MM.1S (cell line): Measurements from ENCODE around the gene C15orf40.

Experiments
- DNase-seq: peaks from one replicate; pipeline ENCODE4 v3.0.0-alpha.2; 2015
- H2AFZ ChIP-seq: fragments of 300-600 bp; sonication (generic); 2 replicates; pipeline ENCODE4 v1.6.0; 2016; ENCODE audit warnings: antibody characterized with exemption, low read length
- H3F3A ChIP-seq: fragments of 300-600 bp; sonication (generic); 2 replicates; pipeline ENCODE4 v1.6.1; 2016; ENCODE audit warnings: mild to moderate bottlenecking, antibody characterized with exemption, low read length, moderate library complexity, mixed read lengths; ENCODE audit not compliant: insufficient read depth
- H3K27ac ChIP-seq: fragments of 300-600 bp; sonication (generic); 2 replicates; pipeline ENCODE4 v1.5.1; 2016; ENCODE audit warnings: mild to moderate bottlenecking, low read length
- H3K27me3 ChIP-seq: fragments of 300-600 bp; sonication (generic); replicated peaks from 2 replicates; pipeline ENCODE4 v1.6.0; 2016; ENCODE audit warnings: low read length; ENCODE audit not compliant: insufficient read depth
- H3K36me3 ChIP-seq: fragments of 300-600 bp; sonication (generic); replicated peaks from 2 replicates; pipeline ENCODE4 v1.6.1; 2016; ENCODE audit warnings: mild to moderate bottlenecking, low read length, mixed read lengths; ENCODE audit not compliant: insufficient read depth
- H3K4me1 ChIP-seq: fragments of 300-600 bp; sonication (generic); 2 replicates; pipeline ENCODE4 v1.6.1; 2016; ENCODE audit warnings: low read length, mixed read lengths
- H3K4me2 ChIP-seq: fragments of 300-600 bp; sonication (generic); 2 replicates; pipeline ENCODE4 v1.6.0; 2016; ENCODE audit warnings: low read depth, low read length
- H3K4me3 ChIP-seq: fragments of 300-600 bp; sonication (generic); 2 replicates; pipeline ENCODE4 v1.5.1; 2016; ENCODE audit warnings: low read length, mixed read lengths
- H3K79me2 ChIP-seq: fragments of 300-600 bp; sonication (generic); 2 replicates; pipeline ENCODE4 v1.6.1; 2016; ENCODE audit warnings: mixed run types, low read length, mixed read lengths
- H3K9ac ChIP-seq: fragments of 300-600 bp; sonication (generic); 2 replicates; pipeline ENCODE4 v1.6.1; 2016; ENCODE audit warnings: low read length, mixed read lengths
- H3K9me2 ChIP-seq: fragments of 300-600 bp; sonication (generic); replicated peaks from 2 replicates; pipeline ENCODE4 v1.6.1; 2016; ENCODE audit warnings: mild to moderate bottlenecking, low read length, mixed read lengths; ENCODE audit not compliant: insufficient read depth
- H3K9me3 ChIP-seq: fragments of 300-600 bp; sonication (generic); replicated peaks from 2 replicates; pipeline ENCODE4 v1.6.1; 2016; ENCODE audit warnings: mild to moderate bottlenecking, low read length, mixed read lengths; ENCODE audit not compliant: insufficient read depth
- H4K20me1 ChIP-seq: fragments of 300-600 bp; sonication (generic); 2 replicates; pipeline ENCODE4 v1.6.1; 2016; ENCODE audit warnings: mild to moderate bottlenecking, low read length, moderate library complexity, mixed read lengths; ENCODE audit not compliant: insufficient read depth
- EZH2 ChIP-seq: fragments of 300-600 bp; sonication (generic); optimal IDR thresholded peaks from 2 replicates; pipeline ENCODE3; 2017; ENCODE audit warnings: low read depth, mild to moderate bottlenecking, antibody characterized with exemption, low read length, mixed read lengths
- EZH2phosphoT487 ChIP-seq: fragments of 300-600 bp; sonication (generic); IDR thresholded peaks from 2 replicates; pipeline ENCODE4 v1.6.1; 2018; ENCODE audit warnings: antibody characterized with exemption, low read length
- TF ChIP-seq, protein P1 (sequence below): fragments of 300-600 bp; sonication (generic); IDR thresholded peaks from 2 replicates; pipeline ENCODE4 v1.5.1; 2016; ENCODE audit warnings: antibody characterized with exemption, low read length, mixed read lengths

The C15orf40 gene

DNA sequence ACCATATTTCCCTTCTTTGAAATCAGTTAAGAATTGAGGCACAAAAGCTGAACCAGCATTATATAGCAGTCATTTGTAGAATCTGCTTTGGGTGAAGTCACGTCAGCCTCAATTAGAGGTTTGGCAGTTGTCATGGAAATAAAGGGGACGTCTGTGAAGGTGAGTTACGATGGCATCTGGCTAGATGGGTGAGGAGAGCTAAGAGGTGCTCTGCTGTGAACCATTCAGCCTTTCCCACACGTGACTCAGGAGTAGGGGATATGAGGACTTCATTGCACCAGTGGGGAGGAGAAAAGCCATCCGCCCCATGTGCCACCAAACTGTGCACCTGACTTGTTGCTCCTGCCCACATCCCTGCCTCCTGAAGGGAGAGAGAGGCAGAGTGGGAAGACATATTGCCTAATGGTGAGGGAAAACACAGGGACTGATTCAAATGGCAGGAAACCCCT lies 2.8 kb upstream of the C15orf40 start:
- Histone ChIP-seq H3K9ac (no peak overlapping the region), H2AFZ (no peak overlapping the region), H3K4me2 (no peak overlapping the region), H3F3A (peaks cover 11% of the 10 kb centered on the region; the same call in 1 of the 2 replicates), H3K27me3 (no peaks in the 10 kb centered on the region), H3K9me2 (no peaks in the 10 kb centered on the region), H4K20me1 (no peaks in the 10 kb centered on the region), H3K27ac (no peak overlapping the region), H3K79me2 (peaks cover 15% of the 10 kb centered on the region), H3K36me3 (peaks cover 3% of the 10 kb centered on the region; the same call in 1 of the 2 replicates), H3K9me3 (no peaks in the 10 kb centered on the region), H3K4me3 (no peak overlapping the region), H3K4me1 (peaks cover 14% of the 10 kb centered on the region; the same call in 1 of the 2 replicates)
- TF ChIP-seq, protein P1, sequence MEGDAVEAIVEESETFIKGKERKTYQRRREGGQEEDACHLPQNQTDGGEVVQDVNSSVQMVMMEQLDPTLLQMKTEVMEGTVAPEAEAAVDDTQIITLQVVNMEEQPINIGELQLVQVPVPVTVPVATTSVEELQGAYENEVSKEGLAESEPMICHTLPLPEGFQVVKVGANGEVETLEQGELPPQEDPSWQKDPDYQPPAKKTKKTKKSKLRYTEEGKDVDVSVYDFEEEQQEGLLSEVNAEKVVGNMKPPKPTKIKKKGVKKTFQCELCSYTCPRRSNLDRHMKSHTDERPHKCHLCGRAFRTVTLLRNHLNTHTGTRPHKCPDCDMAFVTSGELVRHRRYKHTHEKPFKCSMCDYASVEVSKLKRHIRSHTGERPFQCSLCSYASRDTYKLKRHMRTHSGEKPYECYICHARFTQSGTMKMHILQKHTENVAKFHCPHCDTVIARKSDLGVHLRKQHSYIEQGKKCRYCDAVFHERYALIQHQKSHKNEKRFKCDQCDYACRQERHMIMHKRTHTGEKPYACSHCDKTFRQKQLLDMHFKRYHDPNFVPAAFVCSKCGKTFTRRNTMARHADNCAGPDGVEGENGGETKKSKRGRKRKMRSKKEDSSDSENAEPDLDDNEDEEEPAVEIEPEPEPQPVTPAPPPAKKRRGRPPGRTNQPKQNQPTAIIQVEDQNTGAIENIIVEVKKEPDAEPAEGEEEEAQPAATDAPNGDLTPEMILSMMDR = no peak
- no peak for TF ChIP-seq EZH2phosphoT487
- TF ChIP-seq EZH2 = no peak
- no peak for DNase-seq

DNA sequence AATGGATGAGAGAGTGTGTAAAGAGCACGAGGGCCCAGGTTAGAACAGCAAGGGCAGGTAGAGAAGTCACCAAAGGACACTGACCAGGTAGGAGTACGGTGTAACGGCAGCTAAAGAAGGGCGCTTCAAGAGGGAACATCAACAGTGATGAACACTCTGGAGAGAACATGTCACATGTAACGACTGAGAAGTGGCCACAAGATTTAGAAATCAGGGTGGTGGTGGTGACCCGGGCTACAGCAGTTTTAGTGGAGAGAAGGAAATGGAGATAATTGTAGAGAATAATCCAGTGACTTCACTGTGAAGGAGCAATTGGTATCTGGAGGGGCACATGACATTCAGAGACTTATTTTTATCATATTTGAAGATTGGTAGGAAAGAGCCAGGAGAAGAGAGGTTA lies 1.2 kb upstream of the C15orf40 start:
- no peak overlapping the region for H2AFZ ChIP-seq
- no peak overlapping the region for H3K9ac ChIP-seq
- 0 out of 2 replicates have a peak, but pooled peaks cover 4% of the 10 kb centered on the region for H3K36me3 ChIP-seq
- TF ChIP-seq, protein P1 = no peak
- TF ChIP-seq EZH2 (no peak), EZH2phosphoT487 (no peak)
- no peaks in the 10 kb centered on the region for H3K9me3 ChIP-seq
- peaks cover 11% of the 10 kb centered on the region; the same call in 1 of the 2 replicates for H3F3A ChIP-seq
- H3K4me2 ChIP-seq = no peak overlapping the region; the same call in 1 of the 2 replicates
- H3K27me3 ChIP-seq = no peaks in the 10 kb centered on the region
- DNase-seq = no peak
- H3K27ac ChIP-seq = no peak overlapping the region
- no peaks in the 10 kb centered on the region for H3K9me2 ChIP-seq
- H3K4me3 ChIP-seq = no peak overlapping the region
- H3K4me1 ChIP-seq = peaks cover 14% of the 10 kb centered on the region; the same call in 1 of the 2 replicates
- H4K20me1 ChIP-seq = no peaks in the 10 kb centered on the region
- H3K79me2 ChIP-seq = peaks cover 19% of the 10 kb centered on the region

DNA sequence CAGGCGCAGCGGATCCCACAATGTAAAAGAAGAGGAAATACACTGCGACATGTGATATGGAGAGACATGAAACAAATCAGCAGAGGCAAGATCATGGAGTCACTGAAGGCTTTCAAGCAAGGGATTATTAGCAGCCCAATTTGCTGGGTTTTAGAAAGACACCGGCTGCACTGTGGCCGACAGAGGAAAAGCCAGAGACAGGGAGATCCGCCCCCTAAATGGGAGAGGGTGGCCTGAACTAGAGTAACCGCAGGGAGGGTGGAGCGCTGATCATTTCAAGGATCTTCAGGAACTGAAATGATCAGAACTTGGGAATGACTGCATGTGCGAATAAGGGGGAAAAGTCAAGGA lies 612 bp upstream of the C15orf40 start:
- TF ChIP-seq EZH2phosphoT487 (no peak), EZH2 (no peak)
- TF ChIP-seq, protein P1 = no peak
- Histone ChIP-seq H3K4me3 (peak overlapping the region; percentile 93), H3K4me2 (peak overlapping the region; percentile 95), H3K79me2 (peaks cover 22% of the 10 kb centered on the region), H4K20me1 (no peaks in the 10 kb centered on the region), H3K9me3 (no peaks in the 10 kb centered on the region), H3K9ac (peak overlapping the region; percentile 55), H3K9me2 (no peaks in the 10 kb centered on the region), H3K27ac (peak overlapping the region; percentile 73; the same call in 1 of the 2 replicates), H2AFZ (peak overlapping the region; percentile 96), H3K36me3 (0 out of 2 replicates have a peak, but pooled peaks cover 4% of the 10 kb centered on the region), H3K4me1 (peaks cover 14% of the 10 kb centered on the region; the same call in 1 of the 2 replicates), H3F3A (peaks cover 11% of the 10 kb centered on the region; the same call in 1 of the 2 replicates), H3K27me3 (no peaks in the 10 kb centered on the region)
- no peak for DNase-seq
